ENCODE data around the gene COL17A1. TPM values are rescaled to one million over a fixed set of nuclear protein-coding genes. Genes with fewer than 3 reads are reported as not detected.

COL17A1 gene
- total RNA-seq, 2 donors from 2014 or later = 1.1 to 2.3 TPM

- H3K4me1 Mint-ChIP-seq = peaks cover 2% of the 10 kb centered on the region
- no peak overlapping the region for H3K4me3 ChIP-seq (ENCODE audit: low read length)
- H3K9me3 ChIP-seq (ENCODE audit: control insufficient read depth, low read length) = no peaks in the 10 kb centered on the region
- H3K27me3 Mint-ChIP-seq (ENCODE audit: insufficient read depth) = no peaks in the 10 kb centered on the region
- DNase-seq = no peak
- H3K9ac ChIP-seq (ENCODE audit: extremely low read depth, low read length, poor library complexity, severe bottlenecking) = no peak overlapping the region
- H3K4me3 Mint-ChIP-seq = no peak overlapping the region
- H3K9me3 Mint-ChIP-seq = no peaks in the 10 kb centered on the region
- H3K4me1 ChIP-seq (ENCODE audit: control insufficient read depth, insufficient read depth, low read length) = no peaks in the 10 kb centered on the region
- no peaks in the 10 kb centered on the region for H3K27me3 ChIP-seq (ENCODE audit: control insufficient read depth, insufficient read depth, low read length, poor library complexity, severe bottlenecking)
- no peak overlapping the region for H3K27ac Mint-ChIP-seq
- WGBS, 2 experiments (ENCODE audit: insufficient coverage in 1 of 2, insufficient read length in 1 of 2) = 96 to 98% methylated on average over 5 of the region's 5 CpGs
- peaks cover 87% of the 10 kb centered on the region for H3K36me3 ChIP-seq (ENCODE audit: control insufficient read depth, insufficient read depth, low read length)
- no peak for TF ChIP-seq CTCF (conservative IDR thresholded peaks at IDR 0.05)
- H3K27ac ChIP-seq (ENCODE audit: low read depth, low read length) = no peak overlapping the region
- peaks cover 30% of the 10 kb centered on the region for H3K36me3 Mint-ChIP-seq (ENCODE audit: low read depth)
Measured at GRCh38 chr10:104022026-104022425, 63.7 kb downstream of the COL17A1 start.

GRCh38 chr10:104021246-104021645 is 64.4 kb downstream of the COL17A1 start:
- Histone ChIP-seq H3K4me3 (ENCODE audit: low read length) (no peak overlapping the region), H3K27me3 (ENCODE audit: control insufficient read depth, insufficient read depth, low read length, poor library complexity, severe bottlenecking) (no peaks in the 10 kb centered on the region), H3K36me3 (ENCODE audit: control insufficient read depth, insufficient read depth, low read length) (peaks cover 79% of the 10 kb centered on the region), H3K27ac (ENCODE audit: low read depth, low read length) (no peak overlapping the region), H3K9ac (ENCODE audit: extremely low read depth, low read length, poor library complexity, severe bottlenecking) (no peak overlapping the region), H3K9me3 (ENCODE audit: control insufficient read depth, low read length) (no peaks in the 10 kb centered on the region), H3K4me1 (ENCODE audit: control insufficient read depth, insufficient read depth, low read length) (no peaks in the 10 kb centered on the region)
- no peak for DNase-seq
- TF ChIP-seq CTCF (conservative IDR thresholded peaks at IDR 0.05) = no peak
- H3K4me1 Mint-ChIP-seq = peaks cover 2% of the 10 kb centered on the region
- H3K36me3 Mint-ChIP-seq (ENCODE audit: low read depth) = peaks cover 29% of the 10 kb centered on the region
- no peaks in the 10 kb centered on the region for H3K9me3 Mint-ChIP-seq
- no peak overlapping the region for H3K4me3 Mint-ChIP-seq
- H3K27ac Mint-ChIP-seq = no peak overlapping the region
- WGBS, 2 experiments (ENCODE audit: insufficient coverage in 1 of 2, insufficient read length in 1 of 2) = 91 to 100% methylated on average over 1 of the region's 1 CpG
- no peaks in the 10 kb centered on the region for H3K27me3 Mint-ChIP-seq (ENCODE audit: insufficient read depth)

GRCh38 chr10:104020020-104020419 is 65.7 kb downstream of the COL17A1 start:
- TF ChIP-seq CTCF (conservative IDR thresholded peaks at IDR 0.05) = no peak
- no peak for DNase-seq
- H3K27me3 Mint-ChIP-seq (ENCODE audit: insufficient read depth) = no peaks in the 10 kb centered on the region
- Histone ChIP-seq H3K9ac (ENCODE audit: extremely low read depth, low read length, poor library complexity, severe bottlenecking) (no peak overlapping the region), H3K36me3 (ENCODE audit: control insufficient read depth, insufficient read depth, low read length) (peaks cover 67% of the 10 kb centered on the region), H3K4me1 (ENCODE audit: control insufficient read depth, insufficient read depth, low read length) (no peaks in the 10 kb centered on the region), H3K27me3 (ENCODE audit: control insufficient read depth, insufficient read depth, low read length, poor library complexity, severe bottlenecking) (no peaks in the 10 kb centered on the region), H3K4me3 (ENCODE audit: low read length) (no peak overlapping the region), H3K9me3 (ENCODE audit: control insufficient read depth, low read length) (no peaks in the 10 kb centered on the region), H3K27ac (ENCODE audit: low read depth, low read length) (no peak overlapping the region)
- H3K36me3 Mint-ChIP-seq (ENCODE audit: low read depth) = peaks cover 32% of the 10 kb centered on the region
- 95 to 100% methylated on average over 1 of the region's 1 CpG for WGBS, 2 experiments (ENCODE audit: insufficient coverage in 1 of 2, insufficient read length in 1 of 2)
- no peaks in the 10 kb centered on the region for H3K9me3 Mint-ChIP-seq
- no peak overlapping the region for H3K4me3 Mint-ChIP-seq
- H3K27ac Mint-ChIP-seq = no peak overlapping the region
- H3K4me1 Mint-ChIP-seq = peaks cover 2% of the 10 kb centered on the region

Measured in endodermal cell (in vitro differentiated cells).